OCI-LY1 (cell line): ENCODE data around the gene EVA1A.

Experiments
- H2AFZ ChIP-seq: fragments of 200-600 bp; sonication (generic), shearing (Covaris generic); 2 replicates; pipeline ENCODE4 v1.6.0; 2014; ENCODE audit warnings: antibody characterized with exemption, mild to moderate bottlenecking, low read length
- H3F3A ChIP-seq: fragments of 200-600 bp; sonication (generic), shearing (Covaris generic); 2 replicates; pipeline ENCODE4 v1.6.0; 2014; ENCODE audit warnings: mild to moderate bottlenecking, antibody characterized with exemption, low read length, moderate library complexity; ENCODE audit not compliant: insufficient read depth
- H3K27ac ChIP-seq: fragments of 200-600 bp; sonication (generic); 2 replicates; pipeline ENCODE4 v1.5.1; 2014; ENCODE audit warnings: low read length, mixed run types, mild to moderate bottlenecking, low read depth; ENCODE audit not compliant: poor library complexity, severe bottlenecking
- H3K27me3 ChIP-seq: fragments of 200-600 bp; sonication (generic); 2 replicates; pipeline ENCODE4 v1.6.0; 2014; ENCODE audit warnings: antibody characterized with exemption, mild to moderate bottlenecking, low read length, moderate library complexity; ENCODE audit not compliant: insufficient read depth
- H3K36me3 ChIP-seq: fragments of 200-600 bp; sonication (generic); 2 replicates; pipeline ENCODE4 v1.6.1; 2014; ENCODE audit warnings: mild to moderate bottlenecking, antibody characterized with exemption, low read length, moderate library complexity, mixed read lengths; ENCODE audit not compliant: insufficient read depth
- H3K4me1 ChIP-seq: fragments of 200-600 bp; sonication (generic); 2 replicates; pipeline ENCODE4 v1.5.1; 2014; ENCODE audit warnings: mild to moderate bottlenecking, low read length, moderate library complexity; ENCODE audit not compliant: insufficient read depth, severe bottlenecking
- H3K4me2 ChIP-seq: fragments of 200-600 bp; sonication (generic), shearing (Covaris generic); 2 replicates; pipeline ENCODE4 v1.6.1; 2014; ENCODE audit warnings: low read length
- H3K4me3 ChIP-seq: fragments of 200-600 bp; sonication (generic); 2 replicates; pipeline ENCODE4 v1.5.1; 2014; ENCODE audit warnings: low read length, low read depth, mild to moderate bottlenecking, mixed read lengths; ENCODE audit not compliant: poor library complexity, severe bottlenecking
- H3K79me2 ChIP-seq: fragments of 200-600 bp; shearing (Covaris generic); 2 replicates; pipeline ENCODE4 v1.6.1; 2016; ENCODE audit warnings: mixed run types, low read length, mixed read lengths; ENCODE audit not compliant: insufficient read depth
- H3K9ac ChIP-seq: fragments of 200-600 bp; sonication (generic), shearing (Covaris generic); 2 replicates; pipeline ENCODE4 v1.6.1; 2014; ENCODE audit warnings: mild to moderate bottlenecking, low read length, mixed read lengths
- H3K9me2 ChIP-seq: fragments of 200-600 bp; sonication (generic), shearing (Covaris generic); 2 replicates; pipeline ENCODE4 v1.6.1; 2014; ENCODE audit warnings: low read depth, mild to moderate bottlenecking, low read length, mixed read lengths
- H3K9me3 ChIP-seq: fragments of 200-600 bp; shearing (Covaris generic); 2 replicates; pipeline ENCODE4 v1.6.1; 2014; ENCODE audit warnings: low read length, mixed read lengths
- H4K20me1 ChIP-seq: fragments of 200-600 bp; sonication (generic), shearing (Covaris generic); 2 replicates; pipeline ENCODE4 v1.6.0; 2016; ENCODE audit warnings: mild to moderate bottlenecking, low read length; ENCODE audit not compliant: insufficient read depth
- CTCF ChIP-seq: fragments of 200-600 bp; sonication (generic), shearing (Covaris generic); IDR thresholded peaks from 2 replicates; pipeline ENCODE4 v1.5.1; 2017; ENCODE audit warnings: mild to moderate bottlenecking, antibody characterized with exemption, low read length, moderate library complexity, mixed read lengths
- EZH2 ChIP-seq: fragments of 200-600 bp; sonication (generic), shearing (Covaris generic); IDR thresholded peaks from 2 replicates; pipeline ENCODE4 v1.8.0; 2017; ENCODE audit warnings: borderline replicate concordance, mixed run types, mild to moderate bottlenecking, antibody characterized with exemption, low read length, moderate library complexity, mixed read lengths

Gene EVA1A

GRCh38 chr2:75497256-75497655 is 63.5 kb downstream of the EVA1A start:
- Histone ChIP-seq H3K27me3 (no peaks in the 10 kb centered on the region), H3K4me3 (no peak overlapping the region), H3K9me3 (no peaks in the 10 kb centered on the region), H3K9ac (no peak overlapping the region), H4K20me1 (no peaks in the 10 kb centered on the region), H3K79me2 (no peaks in the 10 kb centered on the region), H3K4me1 (no peaks in the 10 kb centered on the region), H3K27ac (no peak overlapping the region), H3K36me3 (no peaks in the 10 kb centered on the region), H3F3A (no peaks in the 10 kb centered on the region), H3K9me2 (no peaks in the 10 kb centered on the region), H3K4me2 (no peak overlapping the region), H2AFZ (no peak overlapping the region)
- TF ChIP-seq CTCF (no peak), EZH2 (no peak)

GRCh38 chr2:75495862-75496261 is 64.9 kb downstream of the EVA1A start:
- Histone ChIP-seq H3K79me2 (no peaks in the 10 kb centered on the region), H3K36me3 (no peaks in the 10 kb centered on the region), H3F3A (no peaks in the 10 kb centered on the region), H3K4me1 (no peaks in the 10 kb centered on the region), H3K4me2 (no peak overlapping the region), H3K4me3 (no peak overlapping the region), H3K9ac (no peak overlapping the region), H3K27ac (no peak overlapping the region), H3K9me3 (no peaks in the 10 kb centered on the region), H3K9me2 (no peaks in the 10 kb centered on the region), H4K20me1 (no peaks in the 10 kb centered on the region), H3K27me3 (no peaks in the 10 kb centered on the region), H2AFZ (no peak overlapping the region)
- TF ChIP-seq CTCF: no peak
- TF ChIP-seq EZH2: no peak

GRCh38 chr2:75494137-75494769 is 66.5 kb downstream of the EVA1A start:
- H3K4me2 ChIP-seq: no peak overlapping the region
- no peaks in the 10 kb centered on the region for H3K9me3 ChIP-seq
- H3K9ac ChIP-seq: no peak overlapping the region
- no peaks in the 10 kb centered on the region for H3K9me2 ChIP-seq
- H2AFZ ChIP-seq: no peak overlapping the region
- H3K27ac ChIP-seq: no peak overlapping the region
- H3K79me2 ChIP-seq: no peaks in the 10 kb centered on the region
- H3K4me3 ChIP-seq: no peak overlapping the region
- no peaks in the 10 kb centered on the region for H3K27me3 ChIP-seq
- no peaks in the 10 kb centered on the region for H3K36me3 ChIP-seq
- H3K4me1 ChIP-seq: no peaks in the 10 kb centered on the region
- TF ChIP-seq EZH2 (no peak), CTCF (no peak)
- no peaks in the 10 kb centered on the region for H3F3A ChIP-seq
- H4K20me1 ChIP-seq: no peaks in the 10 kb centered on the region
